ENCODE data around the gene RBMS1. TPM values are rescaled to one million over a fixed set of nuclear protein-coding genes. Genes with fewer than 3 reads are reported as not detected.

The RBMS1 gene
- total RNA-seq, 1 donor, result 121 TPM

- TF ChIP-seq, protein P1, sequence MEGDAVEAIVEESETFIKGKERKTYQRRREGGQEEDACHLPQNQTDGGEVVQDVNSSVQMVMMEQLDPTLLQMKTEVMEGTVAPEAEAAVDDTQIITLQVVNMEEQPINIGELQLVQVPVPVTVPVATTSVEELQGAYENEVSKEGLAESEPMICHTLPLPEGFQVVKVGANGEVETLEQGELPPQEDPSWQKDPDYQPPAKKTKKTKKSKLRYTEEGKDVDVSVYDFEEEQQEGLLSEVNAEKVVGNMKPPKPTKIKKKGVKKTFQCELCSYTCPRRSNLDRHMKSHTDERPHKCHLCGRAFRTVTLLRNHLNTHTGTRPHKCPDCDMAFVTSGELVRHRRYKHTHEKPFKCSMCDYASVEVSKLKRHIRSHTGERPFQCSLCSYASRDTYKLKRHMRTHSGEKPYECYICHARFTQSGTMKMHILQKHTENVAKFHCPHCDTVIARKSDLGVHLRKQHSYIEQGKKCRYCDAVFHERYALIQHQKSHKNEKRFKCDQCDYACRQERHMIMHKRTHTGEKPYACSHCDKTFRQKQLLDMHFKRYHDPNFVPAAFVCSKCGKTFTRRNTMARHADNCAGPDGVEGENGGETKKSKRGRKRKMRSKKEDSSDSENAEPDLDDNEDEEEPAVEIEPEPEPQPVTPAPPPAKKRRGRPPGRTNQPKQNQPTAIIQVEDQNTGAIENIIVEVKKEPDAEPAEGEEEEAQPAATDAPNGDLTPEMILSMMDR (IDR thresholded peaks at IDR 0.05; ENCODE audit: insufficient read depth, low read depth, low read length), result no peak
- DNase-seq (ENCODE audit: low read depth), result no peak
- H3K4me3 ChIP-seq (ENCODE audit: low read depth, low read length), result no peak overlapping the region
Observed at GRCh38 chr2:160354677-160355076, 138.9 kb downstream of the RBMS1 start.

DNA sequence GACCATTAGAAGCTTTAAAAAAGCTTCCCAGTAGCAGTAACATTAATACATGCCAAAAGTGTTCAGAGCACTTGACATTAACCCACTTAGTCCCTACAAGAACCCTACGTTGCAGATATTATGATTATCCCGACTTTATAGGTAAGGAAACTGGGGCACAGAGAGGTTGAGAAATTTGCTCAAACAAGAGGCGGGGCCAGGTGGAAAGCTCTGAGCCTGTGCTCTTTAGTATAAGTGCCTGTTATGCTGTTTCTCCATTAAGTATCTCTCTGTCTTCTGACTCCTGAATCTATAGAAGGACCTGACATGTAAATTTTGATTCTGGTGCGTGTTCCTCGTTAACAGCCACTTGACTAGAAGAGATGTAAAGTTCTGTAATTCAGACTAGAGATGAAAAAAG lies 139.8 kb downstream of the RBMS1 start:
- TF ChIP-seq, protein P1 (IDR thresholded peaks at IDR 0.05; ENCODE audit: insufficient read depth, low read depth, low read length), result no peak
- H3K4me3 ChIP-seq (ENCODE audit: low read depth, low read length), result no peak overlapping the region
- no peak for DNase-seq (ENCODE audit: low read depth)

DNA sequence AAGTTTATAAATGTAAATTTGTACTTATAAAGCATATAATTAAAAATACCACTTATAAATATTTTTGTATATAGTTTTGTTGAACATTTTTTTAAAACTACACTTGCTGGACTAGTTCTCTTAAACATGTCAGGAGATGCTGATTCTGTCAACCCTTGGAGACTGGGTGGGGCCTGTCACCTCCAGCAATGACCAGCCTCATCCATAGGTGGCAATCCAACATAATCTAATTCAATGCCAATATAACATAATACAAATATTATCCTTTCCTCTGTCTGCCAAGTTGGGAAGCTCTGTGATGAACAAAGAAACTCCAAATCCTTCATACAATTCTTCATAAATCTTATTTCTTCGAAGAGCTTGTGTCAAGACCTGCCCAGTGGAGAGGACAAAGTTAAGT lies 140.4 kb downstream of the RBMS1 start:
- no peak for DNase-seq (ENCODE audit: low read depth)

GRCh38 chr2:160352500-160352899 lies 141.1 kb downstream of the RBMS1 start:
- peak; percentile 90 for DNase-seq (ENCODE audit: low read depth)
- H3K4me3 ChIP-seq (ENCODE audit: low read depth, low read length), result no peak overlapping the region
- TF ChIP-seq, protein P1 (IDR thresholded peaks at IDR 0.05; ENCODE audit: insufficient read depth, low read depth, low read length), result no peak

More for the DNA sequence above, 140.4 kb downstream of the RBMS1 start:
- TF ChIP-seq, protein P1 (IDR thresholded peaks at IDR 0.05; ENCODE audit: insufficient read depth, low read depth, low read length), result peak; percentile 18
- no peak overlapping the region for H3K4me3 ChIP-seq (ENCODE audit: low read depth, low read length)

DNA sequence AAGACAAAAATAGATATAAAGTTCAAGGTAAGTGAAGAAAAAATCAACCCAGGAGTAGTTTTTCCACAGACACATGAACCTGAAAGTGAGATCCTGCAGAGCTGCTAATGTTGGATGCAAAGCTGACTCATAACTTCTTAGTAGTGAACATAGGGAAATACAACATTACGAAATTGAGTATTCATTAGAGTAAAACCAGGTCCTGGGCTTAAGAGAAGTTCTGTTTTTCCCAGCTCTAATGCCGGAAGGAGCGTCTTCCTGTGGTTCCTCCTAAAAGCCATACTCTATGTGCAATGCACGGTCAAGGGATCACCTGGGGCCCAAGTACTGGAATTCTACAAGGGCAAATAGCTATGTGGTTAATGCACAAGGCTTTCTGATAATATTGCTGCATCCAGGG lies 141.7 kb downstream of the RBMS1 start:
- TF ChIP-seq, protein P1 (IDR thresholded peaks at IDR 0.05; ENCODE audit: insufficient read depth, low read depth, low read length), result no peak
- peak; percentile 93 for DNase-seq (ENCODE audit: low read depth)
- H3K4me3 ChIP-seq (ENCODE audit: low read depth, low read length), result no peak overlapping the region

- TF ChIP-seq, protein P1 (IDR thresholded peaks at IDR 0.05; ENCODE audit: insufficient read depth, low read depth, low read length), result no peak
- DNase-seq (ENCODE audit: low read depth), result no peak
- no peak overlapping the region for H3K4me3 ChIP-seq (ENCODE audit: low read depth, low read length)
Observed at GRCh38 chr2:160349306-160349705, 144.3 kb downstream of the RBMS1 start.

DNA sequence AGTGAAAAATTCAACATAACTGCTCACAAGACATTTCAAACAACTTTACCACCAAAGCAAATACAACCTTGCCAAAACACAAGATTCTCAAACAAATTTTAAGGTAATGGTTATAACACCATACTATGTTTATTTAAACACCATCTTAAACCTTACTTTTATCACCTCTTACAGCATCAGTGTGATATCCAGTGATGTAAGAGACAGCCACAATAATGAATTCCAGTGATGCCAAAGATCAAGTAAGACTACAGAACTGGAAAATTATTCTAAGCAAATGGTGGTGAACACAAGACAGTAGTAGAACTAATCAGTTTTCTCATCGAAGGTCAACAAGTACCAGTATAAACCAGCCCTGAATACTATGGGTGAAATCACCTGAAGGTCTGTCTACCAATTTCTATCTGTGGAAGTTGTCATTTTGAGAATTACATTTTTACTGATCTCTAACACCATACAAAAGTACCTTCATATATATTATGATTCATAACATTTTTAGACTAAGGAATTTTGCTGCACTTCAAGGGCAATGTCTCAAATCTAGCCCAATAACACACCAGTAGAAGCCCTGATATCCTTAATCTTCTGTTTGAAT lies 146.2 kb downstream of the RBMS1 start:
- TF ChIP-seq, protein P1 (IDR thresholded peaks at IDR 0.05; ENCODE audit: insufficient read depth, low read depth, low read length), result no peak
- DNase-seq (ENCODE audit: low read depth), result peak; percentile 71
- no peak overlapping the region for H3K4me3 ChIP-seq (ENCODE audit: low read depth, low read length)

Measured in fibroblast of villous mesenchyme (primary cell).